ENCODE results near the gene FHIP1A. TPM values are rescaled to one million over a fixed set of nuclear protein-coding genes. Genes with fewer than 3 reads are reported as not detected.
A peak's percentile ranks its signal among the peaks of the same experiment; 100 is the strongest.

FHIP1A gene
- total RNA-seq, 4 donors from 2014 or later: 27.3 to 76.6 (median 57.1) TPM

GRCh38 chr4:151429957-151430570 is 21.1 kb downstream of the FHIP1A start:
- Histone ChIP-seq H3K27me3 (no peaks in the 10 kb centered on the region), H3K4me1 (peaks cover 15 to 20% of the 10 kb centered on the region in 2 donors), H3K9me3 (no peaks in the 10 kb centered on the region), H3K4me3 (replicated peaks in 1 of 3) (no peak overlapping the region), H3K27ac (peak overlapping the region in 2 of 3 donors; percentile 20 to 41), H3K36me3 (no peaks in the 10 kb centered on the region)
- no peak for DNase-seq
- TF ChIP-seq POLR2A (IDR thresholded peaks at IDR 0.05): no peak
- no peak for TF ChIP-seq CTCF (IDR thresholded peaks at IDR 0.05)
- WGBS, 2 donors: 5 to 14% methylated on average over 1 of the region's 1 CpG
- intact Hi-C loops (cut with DNase I): no loop called here

- H3K36me3 ChIP-seq: no peaks in the 10 kb centered on the region
- peak overlapping the region in 2 of 3 donors; percentile 20 to 41 for H3K27ac ChIP-seq
- WGBS, 2 donors: 76 to 79% methylated on average over 6 of the region's 6 CpGs
- H3K9me3 ChIP-seq: no peaks in the 10 kb centered on the region
- DNase-seq: no peak
- no peak overlapping the region for H3K4me3 ChIP-seq (replicated peaks in 1 of 3)
- TF ChIP-seq CTCF (IDR thresholded peaks at IDR 0.05): no peak
- intact Hi-C loops (cut with DNase I): no loop called here
- peaks cover 15 to 20% of the 10 kb centered on the region in 2 donors for H3K4me1 ChIP-seq
- no peaks in the 10 kb centered on the region for H3K27me3 ChIP-seq
Observed at GRCh38 chr4:151430740-151431457, 21.9 kb downstream of the FHIP1A start.

- Histone ChIP-seq H3K9me3 (no peaks in the 10 kb centered on the region), H3K27ac (no peak overlapping the region), H3K4me1 (peaks cover 20 to 24% of the 10 kb centered on the region in 2 donors), H3K27me3 (no peaks in the 10 kb centered on the region), H3K4me3 (replicated peaks in 1 of 3) (no peak overlapping the region), H3K36me3 (no peaks in the 10 kb centered on the region)
- intact Hi-C loops (cut with DNase I): no loop called here
- DNase-seq: no peak
- TF ChIP-seq CTCF (IDR thresholded peaks at IDR 0.05) (no peak), POLR2A (IDR thresholded peaks at IDR 0.05) (no peak)
Observed at GRCh38 chr4:151431728-151432127, 22.8 kb downstream of the FHIP1A start.

- no peak overlapping the region for H3K27ac ChIP-seq
- TF ChIP-seq CTCF (IDR thresholded peaks at IDR 0.05): no peak
- TF ChIP-seq POLR2A (IDR thresholded peaks at IDR 0.05): no peak
Observed at GRCh38 chr4:151432654-151433053, 23.7 kb downstream of the FHIP1A start.

GRCh38 chr4:151434183-151434860 is 25.3 kb downstream of the FHIP1A start:
- H3K36me3 ChIP-seq: no peaks in the 10 kb centered on the region
- DNase-seq: no peak
- intact Hi-C loops (cut with DNase I): no loop called here

More at GRCh38 chr4:151432654-151433053, 23.7 kb downstream of the FHIP1A start:
- intact Hi-C loops (cut with DNase I): no loop called here
- Histone ChIP-seq H3K4me3 (replicated peaks in 1 of 3) (no peak overlapping the region), H3K27me3 (no peaks in the 10 kb centered on the region), H3K9me3 (no peaks in the 10 kb centered on the region), H3K4me1 (peaks cover 22 to 25% of the 10 kb centered on the region in 2 donors), H3K36me3 (no peaks in the 10 kb centered on the region)
- no peak for DNase-seq

More at GRCh38 chr4:151434183-151434860, 25.3 kb downstream of the FHIP1A start:
- no peak for TF ChIP-seq CTCF (IDR thresholded peaks at IDR 0.05)
- Histone ChIP-seq H3K27me3 (no peaks in the 10 kb centered on the region), H3K4me1 (peaks cover 24 to 25% of the 10 kb centered on the region in 2 donors), H3K9me3 (no peaks in the 10 kb centered on the region), H3K4me3 (replicated peaks in 1 of 3) (no peak overlapping the region), H3K27ac (no peak overlapping the region)

Data from thyroid gland (tissue), 4 donors.